HCT116 (cell line): ENCODE data around the gene FGG. TPM values are rescaled to one million over a fixed set of nuclear protein-coding genes. Genes with fewer than 3 reads are reported as not detected.

Source experiments
- ATAC-seq: fragments of 200-7000 bp; cut with Tn5 transposase; 2 replicates; pipeline ENCODE4 v1.9.1; 2020; ENCODE audit warnings: mild to moderate bottlenecking, moderate library complexity
- BruUV-seq: library from RNA; stranded (reverse); fragments of 400-500 nt; replicated peaks from 2 replicates; lab custom pipeline; 2021; lab: Mats Ljungman, UMichigan
- CTCF ChIA-PET: fragments of 300-600 bp; sonication (Branson Sonifier 250); formaldehyde crosslinking; loops from one replicate; lab custom pipeline; 2021; ENCODE audit warnings: antibody characterized with exemption; lab: Charles Lee
- POLR2A ChIA-PET: fragments of 300-600, 350-600 bp; sonication (Branson Sonifier 250); formaldehyde crosslinking; loops from one replicate; lab custom pipeline; 2021; ENCODE audit warnings: antibody characterized with exemption; lab: Charles Lee
- RAD21 ChIA-PET, 2 experiments: fragments of 300-600 bp; sonication (Branson Sonifier 250); formaldehyde crosslinking; loops; one replicate each; lab custom pipeline; 2023; ENCODE audit warnings: low total read pairs in 2 of 2; ENCODE audit not compliant: uncharacterized antibody in 2 of 2, unreplicated experiment in 2 of 2, low non-redundant PET in 1 of 2; lab: Charles Lee
- DNase-seq: peaks from one replicate; pipeline ENCODE4 v3.0.0-alpha.2; 2010; ENCODE audit warnings: low read depth, low spot score
- H2AFZ ChIP-seq: fragments of 200-600 bp; shearing (Covaris generic), sonication (generic); 2 replicates; pipeline ENCODE4 v1.6.1; 2017; ENCODE audit warnings: low read depth, mixed run types, mixed read lengths, antibody characterized with exemption, low read length; ENCODE audit not compliant: poor library complexity, severe bottlenecking
- H3K27ac ChIP-seq: 2 replicates; pipeline ENCODE4 v1.5.1; 2012; ENCODE audit warnings: low read depth, low read length
- H3K27me3 ChIP-seq: fragments of 200-600 bp; sonication (generic); 2 replicates; pipeline ENCODE4 v1.6.1; 2016; ENCODE audit warnings: mixed run types, low read length, mixed read lengths; ENCODE audit not compliant: insufficient read depth
- H3K36me3 ChIP-seq, 2 experiments: fragments of 200-500 bp in 1 of 2; fragments of 200-600 bp in 1 of 2; sonication (Bioruptor generic) in 1 of 2; sonication (generic) in 1 of 2; 2 replicates each; pipeline versions ENCODE4 v1.5.1 to v1.6.1; 2014 to 2016; ENCODE audit warnings: low read length in 2 of 2, inconsistent platforms in 1 of 2, mixed read lengths in 1 of 2, mixed run types in 1 of 2; ENCODE audit not compliant: insufficient read depth in 2 of 2, control insufficient read depth in 1 of 2
- H3K4me1 ChIP-seq, 2 experiments: fragments of 200-600 bp in 1 of 2; sonication (generic) in 1 of 2; 2 replicates each; pipeline versions ENCODE4 v1.5.1 to v1.6.1; 2012 to 2017; ENCODE audit warnings: low read length in 2 of 2, inconsistent platforms in 1 of 2, mild to moderate bottlenecking in 1 of 2, mixed read lengths in 1 of 2, mixed run types in 1 of 2, moderate library complexity in 1 of 2; ENCODE audit not compliant: insufficient read depth in 2 of 2, control insufficient read depth in 1 of 2
- H3K4me2 ChIP-seq: fragments of 200-600 bp; sonication (generic); 2 replicates; pipeline ENCODE4 v1.6.1; 2017; ENCODE audit warnings: mixed run types, low read length, mixed read lengths
- H3K4me3 ChIP-seq, 2 experiments: fragments of 200-600 bp in 1 of 2; sonication (generic) in 1 of 2; replicated peaks in 1 of 2; 2 replicates each; pipeline ENCODE4 v1.5.1; 2011 to 2016; ENCODE audit warnings: low read length in 2 of 2, control low read depth in 1 of 2, low read depth in 1 of 2, mild to moderate bottlenecking in 1 of 2, mixed read lengths in 1 of 2, mixed run types in 1 of 2
- H3K79me2 ChIP-seq: fragments of 200-600 bp; sonication (generic); 2 replicates; pipeline ENCODE4 v1.6.1; 2017; ENCODE audit warnings: mild to moderate bottlenecking, mixed run types, low read length, moderate library complexity, mixed read lengths; ENCODE audit not compliant: insufficient read depth
- H3K9ac ChIP-seq: fragments of 200-600 bp; sonication (generic); 2 replicates; pipeline ENCODE4 v1.6.1; 2016; ENCODE audit warnings: low read length, mixed read lengths
- H3K9me2 ChIP-seq: fragments of 200-600 bp; sonication (generic), shearing (Covaris generic); 2 replicates; pipeline ENCODE4 v1.6.1; 2017; ENCODE audit warnings: mixed run types, mild to moderate bottlenecking, moderate library complexity; ENCODE audit not compliant: insufficient read depth
- H3K9me3 ChIP-seq, 2 experiments: fragments of 200-500 bp in 1 of 2; fragments of 200-600 bp in 1 of 2; sonication (Bioruptor generic) in 1 of 2; sonication (generic) in 1 of 2; 2 replicates each; pipeline ENCODE4 v1.6.1; 2014 to 2017; ENCODE audit warnings: low read length in 2 of 2, mixed read lengths in 2 of 2, inconsistent platforms in 1 of 2, low read depth in 1 of 2, mild to moderate bottlenecking in 1 of 2, mixed run types in 1 of 2, moderate library complexity in 1 of 2; ENCODE audit not compliant: control insufficient read depth in 1 of 2, insufficient read depth in 1 of 2
- H4K20me1 ChIP-seq: fragments of 200-600 bp; sonication (generic), shearing (Covaris generic); 2 replicates; pipeline ENCODE4 v1.6.1; 2017; ENCODE audit warnings: mixed run types, mild to moderate bottlenecking, moderate library complexity; ENCODE audit not compliant: insufficient read depth
- CBX3 ChIP-seq: IDR thresholded peaks from 2 replicates; pipeline ENCODE4 v1.6.1; 2012; ENCODE audit warnings: low read depth
- CEBPB ChIP-seq: IDR thresholded peaks from 2 replicates; pipeline ENCODE4 v1.6.1; 2012; ENCODE audit warnings: low read depth
- EGR1 ChIP-seq: IDR thresholded peaks from 2 replicates; pipeline ENCODE4 v1.6.1; 2012; ENCODE audit warnings: low read depth
- ELF1 ChIP-seq: IDR thresholded peaks from 2 replicates; pipeline ENCODE4 v1.6.1; 2012; ENCODE audit warnings: low read depth, borderline replicate concordance
- EZH2 ChIP-seq: fragments of 200-600 bp; sonication (generic); IDR thresholded peaks from 2 replicates; pipeline ENCODE4 v1.6.1; 2017; ENCODE audit warnings: antibody characterized with exemption, mixed run types
- EZH2phosphoT487 ChIP-seq: fragments of 200-600 bp; IDR thresholded peaks from 2 replicates; pipeline ENCODE4 v1.6.1; 2018; ENCODE audit warnings: antibody characterized with exemption, borderline replicate concordance
- FOSL1 ChIP-seq: IDR thresholded peaks from 2 replicates; pipeline ENCODE4 v1.6.1; 2012; ENCODE audit warnings: low read depth
- JUND ChIP-seq: IDR thresholded peaks from 2 replicates; pipeline ENCODE4 v1.6.1; 2012
- POLR2A ChIP-seq: IDR thresholded peaks from 2 replicates; pipeline ENCODE4 v1.7.0; 2011; ENCODE audit warnings: borderline replicate concordance; ENCODE audit not compliant: insufficient read depth, insufficient read length; ENCODE audit errors: extremely low read depth
- SIN3A ChIP-seq: IDR thresholded peaks from 2 replicates; pipeline ENCODE4 v1.6.1; 2012; ENCODE audit warnings: low read depth
- SP1 ChIP-seq: IDR thresholded peaks from 2 replicates; pipeline ENCODE4 v1.6.1; 2012; ENCODE audit warnings: low read depth
- SRF ChIP-seq: IDR thresholded peaks from 2 replicates; pipeline ENCODE4 v1.6.1; 2012; ENCODE audit warnings: low read depth
- TCF7L2 ChIP-seq: IDR thresholded peaks from 2 replicates; pipeline ENCODE4 v1.7.0; 2011; ENCODE audit warnings: borderline replicate concordance, inconsistent platforms; ENCODE audit not compliant: insufficient read depth, insufficient read length; ENCODE audit errors: extremely low read depth
- YY1 ChIP-seq: IDR thresholded peaks from 2 replicates; pipeline ENCODE4 v1.6.1; 2011; ENCODE audit warnings: low read length, low read depth, moderate library complexity, mild to moderate bottlenecking; ENCODE audit not compliant: insufficient replicate concordance; ENCODE audit errors: extremely low read depth
- ZNF274 ChIP-seq: fragments of 200-500 bp; sonication (Bioruptor generic); IDR thresholded peaks from 2 replicates; pipeline ENCODE4 v1.6.1; 2014; ENCODE audit warnings: mild to moderate bottlenecking, low read depth, low read length, inconsistent platforms
- intact Hi-C: fragments of 100-400 bp; cut with micrococcal nuclease; formaldehyde crosslinking; loops from 2 replicates; pipeline ENCODE4 v1.10.0; 2022
- total RNA-seq: library from RNA; stranded (reverse); gene quantifications from one replicate; pipeline ENCODE4 v1.2.1, GENCODE V29; 2021; ENCODE audit not compliant: unreplicated experiment
- TF ChIP-seq, protein P1 (sequence below), 3 experiments: fragments of 200-600 bp in 1 of 3; sonication (generic) in 1 of 3; IDR thresholded peaks in 2 of 3; conservative IDR thresholded peaks in 1 of 3; 2 replicates each; pipeline ENCODE4 v1.5.1; 2012 to 2017; ENCODE audit warnings: low read depth in 2 of 3, low read length in 2 of 3, antibody characterized with exemption in 1 of 3, borderline replicate concordance in 1 of 3, control low read depth in 1 of 3, mild to moderate bottlenecking in 1 of 3, mixed read lengths in 1 of 3, mixed run types in 1 of 3, moderate library complexity in 1 of 3; ENCODE audit not compliant: insufficient read depth in 1 of 3
- TF ChIP-seq, protein P2 (sequence below): IDR thresholded peaks from 2 replicates; pipeline ENCODE4 v1.6.1; 2012
- TF ChIP-seq, protein P3 (sequence below): IDR thresholded peaks from 2 replicates; pipeline ENCODE4 v1.6.1; 2012

Gene FGG
- total RNA-seq, 1 experiment from 2014 or later = 2.7 TPM

DNA sequence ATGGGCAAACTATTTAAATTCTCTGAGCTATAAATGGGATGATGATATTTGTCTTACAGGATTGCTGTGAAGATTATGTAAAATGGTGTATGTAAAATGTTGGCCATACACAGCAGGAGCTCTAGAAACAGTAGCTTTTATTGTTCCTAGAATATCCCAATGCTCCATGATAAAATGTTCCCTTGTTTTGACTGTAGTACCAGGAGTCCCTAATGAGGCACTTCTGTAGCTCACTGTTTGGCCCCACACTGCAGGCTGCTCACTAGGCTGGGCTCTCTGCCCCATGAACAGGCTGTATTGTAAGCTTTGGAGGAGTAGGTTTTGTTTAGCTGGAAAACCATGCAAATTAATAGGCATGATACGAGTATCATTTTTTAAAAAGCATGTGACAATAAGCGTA, 18.6 kb downstream of the FGG start:
- Histone ChIP-seq H3K4me3 (no peak overlapping the region), H3K9ac (no peak overlapping the region), H3K27me3 (no peaks in the 10 kb centered on the region), H3K9me3 (no peaks in the 10 kb centered on the region), H4K20me1 (no peaks in the 10 kb centered on the region), H3K9me2 (no peaks in the 10 kb centered on the region), H3K27ac (no peak overlapping the region), H2AFZ (no peak overlapping the region), H3K36me3 (no peaks in the 10 kb centered on the region), H3K4me1 (no peaks in the 10 kb centered on the region), H3K4me2 (no peak overlapping the region), H3K79me2 (no peaks in the 10 kb centered on the region)
- no peak for ATAC-seq
- no TSS peak for BruUV-seq
- ChIA-PET POLR2A (interaction anchor here (1.1 to 1.4 kb wide), 2 partner anchors 8 to 9 kb away, joined by 3 read pairs; no protein-coding TSS in a partner anchor), RAD21 (no interaction called here), CTCF (interaction anchor here (1.0 to 2.4 kb wide), 2 partner anchors 13 to 34 kb away, joined by 3 to 6 read pairs; no protein-coding TSS in a partner anchor)
- intact Hi-C loops = no loop called here
- no peak for DNase-seq
- TF ChIP-seq ELF1 = no peak
- no peak for TF ChIP-seq CBX3
- TF ChIP-seq, protein P1, sequence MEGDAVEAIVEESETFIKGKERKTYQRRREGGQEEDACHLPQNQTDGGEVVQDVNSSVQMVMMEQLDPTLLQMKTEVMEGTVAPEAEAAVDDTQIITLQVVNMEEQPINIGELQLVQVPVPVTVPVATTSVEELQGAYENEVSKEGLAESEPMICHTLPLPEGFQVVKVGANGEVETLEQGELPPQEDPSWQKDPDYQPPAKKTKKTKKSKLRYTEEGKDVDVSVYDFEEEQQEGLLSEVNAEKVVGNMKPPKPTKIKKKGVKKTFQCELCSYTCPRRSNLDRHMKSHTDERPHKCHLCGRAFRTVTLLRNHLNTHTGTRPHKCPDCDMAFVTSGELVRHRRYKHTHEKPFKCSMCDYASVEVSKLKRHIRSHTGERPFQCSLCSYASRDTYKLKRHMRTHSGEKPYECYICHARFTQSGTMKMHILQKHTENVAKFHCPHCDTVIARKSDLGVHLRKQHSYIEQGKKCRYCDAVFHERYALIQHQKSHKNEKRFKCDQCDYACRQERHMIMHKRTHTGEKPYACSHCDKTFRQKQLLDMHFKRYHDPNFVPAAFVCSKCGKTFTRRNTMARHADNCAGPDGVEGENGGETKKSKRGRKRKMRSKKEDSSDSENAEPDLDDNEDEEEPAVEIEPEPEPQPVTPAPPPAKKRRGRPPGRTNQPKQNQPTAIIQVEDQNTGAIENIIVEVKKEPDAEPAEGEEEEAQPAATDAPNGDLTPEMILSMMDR (IDR thresholded peaks at IDR 0.05 in 2 of 3, conservative IDR thresholded peaks at IDR 0.05 in 1 of 3; ENCODE audit: borderline replicate concordance in 1 of 3, insufficient read depth in 1 of 3, low read depth in 2 of 3, low read length in 2 of 3) = no peak
- no peak for TF ChIP-seq JUND
- no peak for TF ChIP-seq ZNF274
- TF ChIP-seq CEBPB = no peak
- TF ChIP-seq YY1 = no peak
- no peak for TF ChIP-seq EGR1
- no peak for TF ChIP-seq POLR2A
- no peak for TF ChIP-seq TCF7L2
- no peak for TF ChIP-seq EZH2
- TF ChIP-seq, protein P2, sequence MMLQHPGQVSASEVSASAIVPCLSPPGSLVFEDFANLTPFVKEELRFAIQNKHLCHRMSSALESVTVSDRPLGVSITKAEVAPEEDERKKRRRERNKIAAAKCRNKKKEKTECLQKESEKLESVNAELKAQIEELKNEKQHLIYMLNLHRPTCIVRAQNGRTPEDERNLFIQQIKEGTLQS = no peak
- no peak for TF ChIP-seq SIN3A
- TF ChIP-seq SRF = no peak
- no peak for TF ChIP-seq EZH2phosphoT487
- TF ChIP-seq FOSL1 = no peak
- TF ChIP-seq, protein P3, sequence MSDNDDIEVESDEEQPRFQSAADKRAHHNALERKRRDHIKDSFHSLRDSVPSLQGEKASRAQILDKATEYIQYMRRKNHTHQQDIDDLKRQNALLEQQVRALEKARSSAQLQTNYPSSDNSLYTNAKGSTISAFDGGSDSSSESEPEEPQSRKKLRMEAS = no peak
- no peak for TF ChIP-seq SP1
